NT2/D1 (cell line): ENCODE data around the gene SCAPER.
"Not testable (repeated sequence)": the region's sequence is repeated elsewhere in the genome, so short reads cannot be mapped to it uniquely, and the experiment has no call there.

Experiments
- SUZ12 ChIP-seq: IDR thresholded peaks from 2 replicates; pipeline ENCODE4 v1.6.1; 2011; ENCODE audit not compliant: insufficient read length, insufficient read depth; ENCODE audit errors: extremely low read depth
- YY1 ChIP-seq: IDR thresholded peaks from 2 replicates; pipeline ENCODE4 v1.6.1; 2011; ENCODE audit not compliant: insufficient read length, insufficient read depth
- ZNF274 ChIP-seq: IDR thresholded peaks from 2 replicates; pipeline ENCODE4 v1.6.1; 2011; ENCODE audit warnings: mild to moderate bottlenecking, low read depth, low read length

- not testable (repeated sequence) for TF ChIP-seq YY1, ZNF274, SUZ12
Observed at GRCh38 chr15:76732321-76732720, 172.8 kb downstream of the SCAPER start.
